HG02884 (cell line): ENCODE measurements around the gene NEURL1B.
A peak's percentile ranks its signal among the peaks of the same experiment; 100 is the strongest.
"Not testable (repeated sequence)": the region's sequence is repeated elsewhere in the genome, so short reads cannot be mapped to it uniquely, and the experiment has no call there.

ENCODE experiments used
- ATAC-seq: cut with Tn5 transposase; IDR thresholded peaks from one replicate; pipeline ENCODE4 v1.9.1; 2021; ENCODE audit warnings: mild to moderate bottlenecking, moderate library complexity; ENCODE audit not compliant: unreplicated experiment

Gene NEURL1B

GRCh38 chr5:172692981-172693380, 51.9 kb downstream of the NEURL1B start:
- ATAC-seq = no peak

GRCh38 chr5:172694061-172694460, 53.0 kb downstream of the NEURL1B start:
- no peak for ATAC-seq

GRCh38 chr5:172694541-172694940, 53.5 kb downstream of the NEURL1B start:
- ATAC-seq = no peak

GRCh38 chr5:172695232-172696054, 54.4 kb downstream of the NEURL1B start:
- ATAC-seq = no peak

- ATAC-seq = no peak
Observed at GRCh38 chr5:172696171-172696849, 55.2 kb downstream of the NEURL1B start.

- peak; percentile 79 for ATAC-seq
Observed at GRCh38 chr5:172697123-172698121, 56.4 kb downstream of the NEURL1B start.

- ATAC-seq = no peak
Observed at GRCh38 chr5:172699423-172699822, 58.4 kb downstream of the NEURL1B start.

GRCh38 chr5:172699999-172700364, 58.9 kb downstream of the NEURL1B start:
- ATAC-seq = no peak

- no peak for ATAC-seq
Observed at GRCh38 chr5:172700365-172701290, 59.6 kb downstream of the NEURL1B start.

- no peak for ATAC-seq
Observed at GRCh38 chr5:172701291-172701656, 60.2 kb downstream of the NEURL1B start.

- no peak for ATAC-seq
Observed at GRCh38 chr5:172703952-172704351, 62.9 kb downstream of the NEURL1B start.

- ATAC-seq = no peak
Observed at GRCh38 chr5:172705576-172706084, 64.6 kb downstream of the NEURL1B start.

- no peak for ATAC-seq
Observed at GRCh38 chr5:172706796-172707195, 65.7 kb downstream of the NEURL1B start.

GRCh38 chr5:172707285-172708182, 66.5 kb downstream of the NEURL1B start:
- ATAC-seq = no peak

- ATAC-seq = no peak
Observed at GRCh38 chr5:172708183-172708505, 67.1 kb downstream of the NEURL1B start.

- no peak for ATAC-seq
Observed at GRCh38 chr5:172710676-172711075, 69.6 kb downstream of the NEURL1B start.

- ATAC-seq = not testable (repeated sequence)
Observed at GRCh38 chr5:172711321-172711861, 70.3 kb downstream of the NEURL1B start.

GRCh38 chr5:172712610-172713009, 71.5 kb downstream of the NEURL1B start:
- ATAC-seq = no peak
